Activated CD4-positive, alpha-beta T cell treated with anti-CD3 and anti-CD28 coated beads, Interleukin-2, Interleukin-4, amounts not matched to agents 100 ng/mL and 50 ng/mL, durations not matched to agents 16 hours and 8 hours (primary cell): ENCODE results near the gene DKKL1.

Experiments
- DNase-seq: peaks from one replicate; pipeline ENCODE4 v3.0.0-alpha.2; 2020; ENCODE audit warnings: low spot score

DKKL1 gene

GRCh38 chr19:49338023-49338677 lies 25.5 kb upstream of the DKKL1 start:
- no peak for DNase-seq

DNA sequence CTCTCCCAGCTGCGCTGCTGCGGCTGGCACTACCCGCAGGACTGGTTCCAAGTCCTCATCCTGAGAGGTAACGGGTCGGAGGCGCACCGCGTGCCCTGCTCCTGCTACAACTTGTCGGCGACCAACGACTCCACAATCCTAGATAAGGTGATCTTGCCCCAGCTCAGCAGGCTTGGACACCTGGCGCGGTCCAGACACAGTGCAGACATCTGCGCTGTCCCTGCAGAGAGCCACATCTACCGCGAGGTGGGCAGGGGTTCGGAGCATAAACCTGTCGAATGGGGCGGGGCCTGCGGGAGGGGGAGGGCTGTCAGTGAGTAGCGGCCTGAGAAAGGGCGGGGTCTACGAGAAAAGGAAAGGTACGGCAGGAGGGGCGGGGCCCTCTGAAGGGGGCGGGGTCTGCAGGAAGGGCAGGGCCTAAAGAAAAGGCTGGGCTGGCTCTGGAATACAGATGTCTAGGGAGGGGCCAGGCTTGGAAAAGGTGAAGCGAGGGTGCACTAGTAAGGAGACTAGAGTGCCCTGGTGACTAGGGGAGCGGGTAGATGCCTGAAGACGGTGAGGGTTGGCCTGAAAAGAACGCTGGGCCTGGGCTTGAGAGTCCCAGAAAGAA lies 24.9 kb upstream of the DKKL1 start:
- no peak for DNase-seq

DNA sequence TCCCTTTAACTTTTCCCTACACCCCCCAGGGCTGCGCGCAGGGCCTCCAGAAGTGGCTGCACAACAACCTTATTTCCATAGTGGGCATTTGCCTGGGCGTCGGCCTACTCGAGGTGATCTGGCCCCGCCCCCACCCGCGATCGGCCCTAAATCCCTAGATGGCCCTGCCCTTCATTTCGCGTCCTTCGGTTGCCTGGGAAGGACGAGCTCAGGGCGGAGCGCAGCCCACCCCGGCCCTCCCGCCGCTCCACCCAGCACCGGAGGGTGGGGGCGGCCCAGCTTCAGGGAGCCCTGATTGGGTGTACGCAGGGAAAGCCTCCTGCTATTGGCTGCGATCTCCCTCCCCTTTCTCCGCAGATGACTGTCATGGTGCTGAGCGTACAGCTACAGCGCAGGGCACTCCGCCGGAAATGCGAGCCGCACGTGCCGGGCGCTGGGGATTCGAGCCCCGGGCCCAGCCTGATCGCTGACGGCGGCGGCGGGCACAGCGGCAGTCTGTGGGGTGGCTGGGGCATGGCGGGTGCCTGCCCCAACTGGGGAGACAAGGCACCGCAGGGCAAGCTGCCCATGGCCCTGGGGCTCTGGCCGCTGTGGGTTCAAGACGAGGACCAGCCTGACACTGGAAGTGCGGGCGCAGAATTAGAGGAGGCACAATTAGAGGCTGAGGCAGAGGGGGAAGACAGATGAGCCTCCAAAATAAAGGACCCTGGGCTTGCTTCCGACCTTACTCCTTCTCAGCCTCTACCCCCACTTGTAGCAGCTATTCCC lies 24.2 kb upstream of the DKKL1 start:
- DNase-seq, result no peak

- no peak for DNase-seq
These were observed 23.4 kb upstream of the DKKL1 start for GRCh38 chr19:49340069-49340864.

- no peak for DNase-seq
These were observed 22.6 kb upstream of the DKKL1 start for GRCh38 chr19:49340865-49341718.

DNA sequence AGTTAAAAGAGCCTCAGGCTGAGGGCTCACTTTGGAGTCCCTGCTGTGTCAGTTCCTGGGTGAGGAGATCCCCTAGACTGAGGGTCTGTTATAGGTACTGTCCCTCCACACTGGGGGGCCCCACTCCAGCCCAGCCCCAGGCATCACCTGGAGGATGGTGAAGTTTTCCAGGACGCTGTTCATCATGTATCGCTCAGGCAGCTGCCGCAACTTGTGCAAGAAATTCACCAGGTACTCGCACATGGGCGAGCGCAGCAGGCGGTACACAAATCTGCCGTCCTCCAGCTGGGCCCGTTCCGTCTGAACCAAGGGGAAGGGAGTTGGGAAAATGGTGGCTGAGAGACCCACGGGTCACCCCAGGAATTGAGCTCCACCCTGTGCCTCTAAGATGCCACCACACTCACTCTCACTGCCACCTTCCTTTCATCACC lies 21.4 kb upstream of the DKKL1 start:
- DNase-seq, result no peak

DNA sequence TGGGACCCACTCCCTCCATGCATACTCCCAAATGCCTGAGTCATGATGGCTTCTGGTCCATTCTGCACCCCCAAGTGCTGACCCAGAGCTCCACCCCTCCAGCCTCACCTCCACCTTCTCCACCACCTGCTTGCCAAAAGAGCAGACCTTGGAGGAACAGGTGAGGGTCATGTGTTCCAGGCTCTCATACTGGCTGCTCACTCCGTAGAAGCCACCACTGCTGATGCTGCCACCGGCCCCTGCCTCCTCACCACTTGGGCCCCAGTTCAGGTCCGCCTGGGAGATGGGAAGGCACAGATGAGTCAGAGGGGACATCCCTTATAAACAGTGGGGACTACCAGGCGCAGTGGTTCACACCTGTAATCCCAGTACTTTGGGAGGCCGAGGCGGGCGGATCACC lies 20.6 kb upstream of the DKKL1 start:
- DNase-seq, result no peak

- no peak for DNase-seq
These were observed 18.9 kb upstream of the DKKL1 start for GRCh38 chr19:49344505-49345423.

DNA sequence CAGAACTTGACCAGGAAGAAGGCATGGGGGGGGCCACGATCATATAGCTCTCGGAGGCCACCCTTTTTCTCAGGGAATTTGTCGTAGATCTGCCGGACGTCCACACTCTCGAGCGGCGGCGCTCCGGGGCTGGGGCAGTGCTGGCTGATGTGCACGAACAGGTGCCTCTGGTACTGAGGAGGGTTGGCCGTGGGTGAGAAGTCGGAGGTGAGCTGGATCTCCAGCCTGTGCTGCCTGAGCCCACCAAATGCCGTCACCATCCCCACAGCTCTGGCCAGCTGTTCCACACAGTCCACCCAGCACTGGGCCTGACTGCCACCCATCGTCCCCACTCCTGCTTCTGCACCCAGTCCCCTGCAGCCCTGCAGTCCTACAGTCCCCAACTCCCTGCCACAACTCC lies 16.5 kb upstream of the DKKL1 start:
- DNase-seq, result no peak

- DNase-seq, result no peak
These were observed 15.8 kb upstream of the DKKL1 start for GRCh38 chr19:49347835-49348234.

GRCh38 chr19:49348305-49349189 lies 15.1 kb upstream of the DKKL1 start:
- no peak for DNase-seq

GRCh38 chr19:49349567-49349966 lies 14.1 kb upstream of the DKKL1 start:
- no peak for DNase-seq

DNA sequence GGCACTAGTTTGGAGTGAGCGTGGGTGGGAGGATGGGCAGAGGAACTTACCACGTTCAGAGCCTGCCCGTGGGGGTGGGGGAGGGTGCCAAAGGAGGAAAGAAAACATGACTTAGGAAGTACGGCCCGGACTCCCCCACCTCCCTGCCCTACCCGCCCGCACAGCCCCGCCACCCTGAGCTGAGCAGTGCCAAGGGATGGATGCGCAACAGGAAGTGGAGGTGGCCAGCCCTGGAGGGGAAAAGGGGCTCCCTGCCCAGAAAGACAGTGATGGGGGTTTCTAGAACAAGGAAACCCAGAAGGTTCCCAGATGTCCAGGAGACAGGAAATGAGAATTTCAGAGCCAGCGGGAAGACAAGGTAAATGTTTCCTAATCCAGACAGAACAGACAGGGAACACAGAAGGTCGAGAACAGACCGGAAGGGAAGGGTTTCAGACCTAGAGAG lies 7.7 kb upstream of the DKKL1 start:
- DNase-seq, result no peak

GRCh38 chr19:49356382-49356781 lies 7.3 kb upstream of the DKKL1 start:
- no peak for DNase-seq

DNA sequence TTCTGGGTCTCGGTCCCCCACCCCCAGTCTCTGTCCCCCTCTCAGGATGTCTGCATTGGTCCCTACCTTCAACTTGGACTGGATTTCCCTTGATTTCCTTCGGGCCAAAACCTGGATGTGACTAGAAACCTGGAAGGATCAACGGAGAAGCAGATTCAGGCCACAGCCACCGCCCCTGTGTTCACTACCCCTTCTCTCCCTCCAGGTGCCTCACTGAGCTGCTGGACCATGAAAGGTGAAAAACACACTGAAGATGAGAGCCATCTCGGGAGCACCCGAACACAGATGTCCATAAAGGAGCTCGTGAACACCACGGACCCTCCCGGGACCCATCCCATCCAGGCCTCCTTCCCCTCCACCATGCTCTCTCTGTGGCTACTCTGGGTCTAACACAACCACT lies 6.5 kb upstream of the DKKL1 start:
- no peak for DNase-seq

DNA sequence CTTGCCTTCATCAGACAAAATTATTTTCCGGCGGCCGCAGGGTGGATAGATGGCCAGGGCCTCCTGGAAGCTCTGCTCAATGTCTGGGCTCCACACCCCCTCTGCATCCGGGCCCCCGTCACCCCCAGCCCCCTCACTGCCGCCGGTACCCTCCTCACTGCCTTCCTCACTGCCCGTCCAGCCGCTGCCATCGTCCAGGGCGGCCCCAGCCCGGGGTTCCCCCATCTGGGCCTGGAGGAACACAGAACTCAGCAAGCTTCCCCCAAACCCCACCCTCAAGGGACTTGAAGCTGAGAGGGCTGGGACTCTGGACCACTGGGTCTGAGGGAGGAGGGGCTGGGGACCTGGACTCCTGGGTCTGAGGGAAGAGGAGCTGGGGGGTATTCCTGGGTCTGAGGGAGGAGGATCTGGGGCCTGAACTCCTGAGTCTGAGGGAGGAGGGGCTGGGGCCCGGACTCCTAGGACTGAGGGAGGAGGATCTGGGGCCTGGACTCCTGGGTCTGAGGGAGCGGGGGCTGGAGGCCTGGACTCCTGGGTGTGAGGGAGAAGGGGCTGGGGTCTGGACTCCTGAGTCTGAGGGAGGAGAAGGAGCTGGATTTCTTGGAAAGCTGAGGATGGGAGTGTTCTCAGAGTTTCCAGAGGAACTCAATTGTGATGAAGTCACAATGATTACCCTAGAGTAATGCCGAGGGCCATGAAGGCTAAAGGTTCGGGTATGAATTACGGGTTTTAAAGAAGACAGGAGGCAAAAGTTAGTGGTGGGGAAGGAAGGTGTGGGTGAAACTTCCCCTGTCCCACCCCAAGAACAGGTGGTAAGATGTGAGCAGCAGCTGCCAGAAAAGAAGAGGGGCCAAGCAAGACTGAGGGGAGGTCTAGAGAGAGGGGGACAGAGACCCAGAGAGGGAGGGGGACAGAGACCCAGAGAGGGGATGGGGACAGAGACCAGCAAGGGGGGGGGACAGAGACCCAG lies 3.5 kb upstream of the DKKL1 start:
- no peak for DNase-seq

DNA sequence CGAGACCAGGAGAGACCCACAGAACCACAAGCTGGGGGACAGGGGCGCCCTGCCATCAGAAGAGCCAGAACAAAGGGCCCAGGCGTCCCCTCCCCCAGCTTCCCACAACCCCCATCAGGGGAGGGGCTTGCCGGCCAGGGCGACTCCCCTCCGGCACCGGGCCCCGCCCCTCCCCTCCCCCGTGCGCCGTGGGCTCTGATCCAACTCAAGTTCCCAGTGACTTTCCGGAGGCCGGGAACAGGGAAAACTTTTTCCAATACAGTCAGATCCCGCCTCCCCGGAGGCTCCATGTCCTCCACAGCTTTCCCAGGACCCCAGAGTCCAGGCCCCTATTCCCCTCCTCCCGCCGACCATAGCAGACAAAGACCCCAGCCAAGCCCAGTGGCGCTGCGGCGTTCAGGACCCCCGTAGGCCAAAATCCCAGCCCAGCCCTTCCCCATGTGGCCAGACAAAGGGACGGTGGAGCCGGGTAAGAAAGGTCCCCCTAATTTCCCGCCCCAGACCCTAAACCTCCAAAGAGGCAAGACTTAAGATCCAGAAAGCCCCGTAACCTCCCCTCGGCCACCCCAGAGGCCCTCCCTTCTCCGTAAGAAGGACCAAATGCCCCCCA lies 2.1 kb upstream of the DKKL1 start:
- no peak for DNase-seq
